ENCODE measurements around the gene NR2E3. TPM values are rescaled to one million over a fixed set of nuclear protein-coding genes. Genes with fewer than 3 reads are reported as not detected.

The NR2E3 gene
- total RNA-seq, 4 donors from 2014 or later: 0.13 to 0.38 (median 0.27) TPM

- no peaks in the 10 kb centered on the region for H3K36me3 ChIP-seq
- no peaks in the 10 kb centered on the region for H3K4me1 ChIP-seq
- no peak overlapping the region for H3K4me3 ChIP-seq
- H3K27ac ChIP-seq: no peak overlapping the region
- 77 to 89% methylated on average over 4 to 6 of the region's 8 CpGs for WGBS, 2 donors
- DNase-seq: no peak
- H3K9me3 ChIP-seq: no peaks in the 10 kb centered on the region
- H3K27me3 ChIP-seq: no peaks in the 10 kb centered on the region
- TF ChIP-seq POLR2A (IDR thresholded peaks at IDR 0.05) (no peak), CTCF (IDR thresholded peaks at IDR 0.05) (no peak)
- intact Hi-C loops (cut with DNase I): loop anchor here (10.0 kb wide), 1 partner anchor 345 kb away; no protein-coding TSS in a partner anchor
Measured at GRCh38 chr15:71809346-71809745, 1.0 kb upstream of the NR2E3 start.

GRCh38 chr15:71811036-71811736, 832 bp downstream of the NR2E3 start:
- Histone ChIP-seq H3K27me3 (no peaks in the 10 kb centered on the region), H3K4me3 (no peak overlapping the region), H3K27ac (no peak overlapping the region), H3K36me3 (no peaks in the 10 kb centered on the region), H3K9me3 (no peaks in the 10 kb centered on the region), H3K4me1 (no peaks in the 10 kb centered on the region)
- no peak for DNase-seq
- intact Hi-C loops (cut with DNase I): no loop called here
- WGBS, 2 donors: 78 to 79% methylated on average over 10 to 11 of the region's 27 CpGs
- TF ChIP-seq POLR2A (IDR thresholded peaks at IDR 0.05) (no peak), CTCF (IDR thresholded peaks at IDR 0.05) (no peak)

GRCh38 chr15:71811752-71812735, 1.7 kb downstream of the NR2E3 start:
- H3K36me3 ChIP-seq: no peaks in the 10 kb centered on the region
- H3K27ac ChIP-seq: no peak overlapping the region
- H3K9me3 ChIP-seq: no peaks in the 10 kb centered on the region
- no peak for TF ChIP-seq POLR2A (IDR thresholded peaks at IDR 0.05)
- TF ChIP-seq CTCF (IDR thresholded peaks at IDR 0.05): no peak
- intact Hi-C loops (cut with DNase I): no loop called here
- no peak overlapping the region for H3K4me3 ChIP-seq
- 82 to 84% methylated on average over 3 to 7 of the region's 38 CpGs for WGBS, 2 donors
- no peaks in the 10 kb centered on the region for H3K27me3 ChIP-seq
- no peak for DNase-seq
- H3K4me1 ChIP-seq: no peaks in the 10 kb centered on the region

GRCh38 chr15:71812966-71813722, 2.8 kb downstream of the NR2E3 start:
- no peak for TF ChIP-seq POLR2A (IDR thresholded peaks at IDR 0.05)
- no peak for TF ChIP-seq CTCF (IDR thresholded peaks at IDR 0.05)
- no peak overlapping the region for H3K4me3 ChIP-seq
- H3K4me1 ChIP-seq: no peaks in the 10 kb centered on the region
- intact Hi-C loops (cut with DNase I): no loop called here
- WGBS, 2 donors: 65 to 67% methylated on average over 2 to 4 of the region's 16 CpGs
- no peak overlapping the region for H3K27ac ChIP-seq
- no peak for DNase-seq
- no peaks in the 10 kb centered on the region for H3K9me3 ChIP-seq
- H3K36me3 ChIP-seq: no peaks in the 10 kb centered on the region
- H3K27me3 ChIP-seq: no peaks in the 10 kb centered on the region

All from esophagus squamous epithelium (tissue), 5 donors.